IMR-90 (cell line): Measurements from ENCODE around the gene ARHGAP5. TPM values are rescaled to one million over a fixed set of nuclear protein-coding genes. Genes with fewer than 3 reads are reported as not detected.

Experiments
- ATAC-seq: fragments of 200-7000 bp; cut with Tn5 transposase; 2 replicates; pipeline ENCODE4 v1.9.1; 2020; ENCODE audit warnings: low read depth, mild to moderate bottlenecking, moderate library complexity
- BruUV-seq: library from RNA; stranded (reverse); fragments of 400-500 nt; replicated peaks from 2 replicates; lab custom pipeline; 2021; lab: Mats Ljungman, UMichigan
- CTCF ChIA-PET: fragments of 300-600 bp; formaldehyde crosslinking; extraction: SDS; loops from one replicate; lab custom pipeline; 2021; ENCODE audit warnings: antibody characterized with exemption; lab: Yijun Ruan, JAX
- POLR2A ChIA-PET: fragments of 300-600 bp; sonication (Branson Sonifier 250); formaldehyde crosslinking; loops from one replicate; lab custom pipeline; 2022; ENCODE audit warnings: antibody characterized with exemption; ENCODE audit not compliant: unreplicated experiment; lab: Charles Lee
- DNase-seq: peaks from one replicate; pipeline ENCODE4 v3.0.0; 2013
- H2AFZ ChIP-seq: replicated peaks from 2 replicates; pipeline ENCODE3; 2013; ENCODE audit warnings: low read length, mild to moderate bottlenecking; ENCODE audit not compliant: poor library complexity
- H2AK5ac ChIP-seq: 2 replicates; pipeline ENCODE4 v1.6.1; 2013; ENCODE audit warnings: low read depth, low read length, inconsistent platforms
- H2AK9ac ChIP-seq: replicated peaks from 2 replicates; pipeline ENCODE3; 2013; ENCODE audit warnings: mild to moderate bottlenecking, low read depth, low read length, moderate library complexity; ENCODE audit not compliant: poor library complexity
- H2BK120ac ChIP-seq: 2 replicates; pipeline ENCODE4 v1.6.1; 2013; ENCODE audit warnings: low read depth, low read length, inconsistent platforms
- H2BK15ac ChIP-seq: 3 replicates; pipeline ENCODE4 v1.6.1; 2013; ENCODE audit warnings: low read depth, low read length, inconsistent platforms
- H2BK20ac ChIP-seq: 2 replicates; pipeline ENCODE4 v1.6.1; 2013; ENCODE audit warnings: low read depth, mild to moderate bottlenecking, inconsistent platforms, low read length, moderate library complexity
- H2BK5ac ChIP-seq: 2 replicates; pipeline ENCODE4 v1.6.1; 2013; ENCODE audit warnings: mild to moderate bottlenecking, low read depth, low read length, inconsistent platforms; ENCODE audit not compliant: poor library complexity, severe bottlenecking
- H3K14ac ChIP-seq: replicated peaks from 2 replicates; pipeline ENCODE4 v1.6.1; 2013; ENCODE audit warnings: low read depth, low read length, inconsistent platforms
- H3K18ac ChIP-seq: 2 replicates; pipeline ENCODE4 v1.6.1; 2013; ENCODE audit warnings: low read depth, low read length, control low read depth
- H3K23ac ChIP-seq: 2 replicates; pipeline ENCODE4 v1.6.1; 2013; ENCODE audit warnings: low read depth, low read length, inconsistent platforms
- H3K27ac ChIP-seq: 2 replicates; pipeline ENCODE4 v1.5.1; 2013; ENCODE audit warnings: mild to moderate bottlenecking, control low read depth, low read length; ENCODE audit not compliant: insufficient read depth
- H3K27me3 ChIP-seq: 2 replicates; pipeline ENCODE4 v1.6.1; 2013; ENCODE audit warnings: low read length; ENCODE audit not compliant: control insufficient read depth, insufficient read depth
- H3K36me3 ChIP-seq: 2 replicates; pipeline ENCODE4 v1.6.1; 2013; ENCODE audit warnings: low read length, mixed read lengths; ENCODE audit not compliant: control insufficient read depth, insufficient read depth
- H3K4ac ChIP-seq: 2 replicates; pipeline ENCODE4 v1.6.1; 2013; ENCODE audit warnings: low read depth, low read length, inconsistent platforms
- H3K4me1 ChIP-seq: 2 replicates; pipeline ENCODE4 v1.6.1; 2013; ENCODE audit warnings: low read length, mixed read lengths; ENCODE audit not compliant: control insufficient read depth, insufficient read depth
- H3K4me2 ChIP-seq: 2 replicates; pipeline ENCODE4 v1.6.1; 2013; ENCODE audit warnings: low read depth, mild to moderate bottlenecking, control low read depth, low read length, moderate library complexity
- H3K4me3 ChIP-seq: 2 replicates; pipeline ENCODE4 v1.5.1; 2013; ENCODE audit warnings: low read depth, mild to moderate bottlenecking, control low read depth, low read length, moderate library complexity; ENCODE audit not compliant: insufficient read depth
- H3K56ac ChIP-seq: 2 replicates; pipeline ENCODE4 v1.6.1; 2013; ENCODE audit warnings: low read length, inconsistent platforms; ENCODE audit not compliant: insufficient read depth; ENCODE audit errors: extremely low read depth
- H3K79me1 ChIP-seq, 2 experiments: 2 replicates each; pipeline ENCODE4 v1.6.1; 2013; ENCODE audit warnings: low read length in 2 of 2, inconsistent platforms in 1 of 2, low read depth in 1 of 2
- H3K9ac ChIP-seq: 2 replicates; pipeline ENCODE4 v1.6.1; 2013; ENCODE audit warnings: low read depth, low read length, control low read depth
- H3K9me1 ChIP-seq: 2 replicates; pipeline ENCODE4 v1.6.1; 2013; ENCODE audit warnings: low read length, inconsistent platforms; ENCODE audit not compliant: insufficient read depth
- H3K9me3 ChIP-seq: 2 replicates; pipeline ENCODE4 v1.6.1; 2013; ENCODE audit warnings: low read length; ENCODE audit not compliant: control insufficient read depth, insufficient read depth
- H4K20me1 ChIP-seq: 2 replicates; pipeline ENCODE4 v1.6.1; 2013; ENCODE audit warnings: low read length, inconsistent platforms; ENCODE audit not compliant: insufficient read depth
- H4K5ac ChIP-seq: 2 replicates; pipeline ENCODE4 v1.6.1; 2013; ENCODE audit warnings: mild to moderate bottlenecking, low read depth, low read length, control low read depth
- H4K8ac ChIP-seq, 2 experiments: 2 replicates each; pipeline ENCODE4 v1.6.1; 2013; ENCODE audit warnings: low read depth in 2 of 2, low read length in 2 of 2, control low read depth in 1 of 2, inconsistent platforms in 1 of 2
- H4K91ac ChIP-seq: 2 replicates; pipeline ENCODE4 v1.6.1; 2013; ENCODE audit warnings: low read depth, low read length, inconsistent platforms; ENCODE audit not compliant: insufficient read depth
- BHLHE40 ChIP-seq: fragments of 150-350 bp; IDR thresholded peaks from 2 replicates; pipeline ENCODE4 v1.6.1; 2016; ENCODE audit warnings: mild to moderate bottlenecking, low read depth, low read length
- CEBPB ChIP-seq: IDR thresholded peaks from 2 replicates; pipeline ENCODE4 v1.6.1; 2012; ENCODE audit warnings: low read depth, low read length, improper control_type of control experiment
- CHD1 ChIP-seq: IDR thresholded peaks from 2 replicates; pipeline ENCODE4 v1.6.1; 2012; ENCODE audit warnings: low read depth, low read length, improper control_type of control experiment
- ELK1 ChIP-seq: fragments of 150-350 bp; IDR thresholded peaks from 2 replicates; pipeline ENCODE4 v1.6.1; 2016; ENCODE audit warnings: low read depth, mild to moderate bottlenecking, low read length, moderate library complexity, borderline replicate concordance
- FOS ChIP-seq: fragments of 150-350 bp; IDR thresholded peaks from 2 replicates; pipeline ENCODE4 v1.6.1; 2016; ENCODE audit warnings: low read depth, low read length
- MAFK ChIP-seq: IDR thresholded peaks from 2 replicates; pipeline ENCODE4 v1.6.1; 2012; ENCODE audit warnings: low read depth, low read length, improper control_type of control experiment
- MAZ ChIP-seq: IDR thresholded peaks from 2 replicates; pipeline ENCODE4 v1.6.1; 2012; ENCODE audit warnings: low read depth, mild to moderate bottlenecking, low read length, improper control_type of control experiment, moderate library complexity, borderline replicate concordance
- MXI1 ChIP-seq: IDR thresholded peaks from 2 replicates; pipeline ENCODE4 v1.6.1; 2012; ENCODE audit warnings: low read depth, mild to moderate bottlenecking, low read length, moderate library complexity, borderline replicate concordance
- NFE2L2 ChIP-seq: fragments of 150-350 bp; IDR thresholded peaks from 2 replicates; pipeline ENCODE4 v1.6.1; 2016; ENCODE audit warnings: low read depth, mild to moderate bottlenecking, low read length
- POLR2A ChIP-seq: IDR thresholded peaks from 2 replicates; pipeline ENCODE4 v1.6.1; 2012; ENCODE audit warnings: mild to moderate bottlenecking, low read depth, low read length
- RAD21 ChIP-seq: IDR thresholded peaks from 2 replicates; pipeline ENCODE4 v1.6.1; 2012; ENCODE audit warnings: low read length, improper control_type of control experiment
- RFX5 ChIP-seq: IDR thresholded peaks from 2 replicates; pipeline ENCODE4 v1.8.0; 2012; ENCODE audit warnings: low read depth, mild to moderate bottlenecking, low read length, moderate library complexity
- SMC3 ChIP-seq: fragments of 150-350 bp; IDR thresholded peaks from 2 replicates; pipeline ENCODE4 v1.6.1; 2016; ENCODE audit warnings: low read depth, mild to moderate bottlenecking, antibody characterized with exemption, low read length, moderate library complexity
- USF2 ChIP-seq: fragments of 150-350 bp; IDR thresholded peaks from 2 replicates; pipeline ENCODE4 v1.6.1; 2017; ENCODE audit warnings: mild to moderate bottlenecking, antibody characterized with exemption, low read length, low read depth
- whole genome bisulfite sequencing, 2 experiments: methylation state at CpG; one replicate each; pipeline versions ENCODE4 v1.1.5 to v1.1.7; 2013; ENCODE audit warnings: missing lambda C conversion rate in 2 of 2; ENCODE audit not compliant: insufficient read length in 1 of 2; ENCODE audit errors: extremely low coverage in 2 of 2; 5-methylcytosine and 5-hydroxymethylcytosine counted together
- dilution Hi-C: fragments of 300-500 bp; cut with HindIII; formaldehyde crosslinking; loops from one replicate; pipeline ENCODE4 v1.14.3; 2018; ENCODE audit warnings: low sequenced_read_pairs; ENCODE audit not compliant: unreplicated experiment
- in situ Hi-C: fragments of 300-500 bp; cut with MboI; formaldehyde crosslinking; loops from 3 replicates; pipeline ENCODE4 v1.14.3; 2019; ENCODE audit warnings: low sequenced_read_pairs, inconsistent platforms, mixed read lengths
- intact Hi-C: fragments of 100-400 bp; cut with micrococcal nuclease; formaldehyde crosslinking; loops from 2 replicates; pipeline ENCODE4 v1.10.0; 2022
- polyA plus RNA-seq, 3 experiments: library from polyadenylated mRNA; depleted of rRNA; stranded (reverse); fragments of >200 nt; gene quantifications; 2 replicates each; pipeline ENCODE4 v1.2.3, GENCODE V29; 2012; ENCODE audit warnings: low replicate concordance in 1 of 3
- total RNA-seq: library from RNA; depleted of rRNA; stranded (reverse); fragments of >200 nt; gene quantifications from 2 replicates; pipeline ENCODE4 v1.2.3, GENCODE V29; 2012
- TF ChIP-seq, protein P1 (sequence below): conservative IDR thresholded peaks from 2 replicates; pipeline ENCODE4 v1.5.1; 2012; ENCODE audit warnings: mild to moderate bottlenecking, low read depth, low read length, improper control_type of control experiment

The ARHGAP5 gene
- total and polyA plus RNA-seq, 2 of the 4 experiments (the other 2 are of a cell fraction) = 7.4 to 45.3 TPM

- TF ChIP-seq CEBPB (no peak), ELK1 (no peak), MXI1 (no peak), FOS (no peak), NFE2L2 (no peak), CHD1 (no peak), POLR2A (no peak), MAZ (no peak), SMC3 (no peak), BHLHE40 (no peak), RAD21 (no peak), USF2 (no peak), MAFK (no peak), RFX5 (no peak)
- TF ChIP-seq, protein P1, sequence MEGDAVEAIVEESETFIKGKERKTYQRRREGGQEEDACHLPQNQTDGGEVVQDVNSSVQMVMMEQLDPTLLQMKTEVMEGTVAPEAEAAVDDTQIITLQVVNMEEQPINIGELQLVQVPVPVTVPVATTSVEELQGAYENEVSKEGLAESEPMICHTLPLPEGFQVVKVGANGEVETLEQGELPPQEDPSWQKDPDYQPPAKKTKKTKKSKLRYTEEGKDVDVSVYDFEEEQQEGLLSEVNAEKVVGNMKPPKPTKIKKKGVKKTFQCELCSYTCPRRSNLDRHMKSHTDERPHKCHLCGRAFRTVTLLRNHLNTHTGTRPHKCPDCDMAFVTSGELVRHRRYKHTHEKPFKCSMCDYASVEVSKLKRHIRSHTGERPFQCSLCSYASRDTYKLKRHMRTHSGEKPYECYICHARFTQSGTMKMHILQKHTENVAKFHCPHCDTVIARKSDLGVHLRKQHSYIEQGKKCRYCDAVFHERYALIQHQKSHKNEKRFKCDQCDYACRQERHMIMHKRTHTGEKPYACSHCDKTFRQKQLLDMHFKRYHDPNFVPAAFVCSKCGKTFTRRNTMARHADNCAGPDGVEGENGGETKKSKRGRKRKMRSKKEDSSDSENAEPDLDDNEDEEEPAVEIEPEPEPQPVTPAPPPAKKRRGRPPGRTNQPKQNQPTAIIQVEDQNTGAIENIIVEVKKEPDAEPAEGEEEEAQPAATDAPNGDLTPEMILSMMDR = no peak
- no TSS peak for BruUV-seq
- in situ Hi-C loops (no loop called here), dilution Hi-C loops (no loop called here), intact Hi-C loops (no loop called here)
- Histone ChIP-seq H3K4me3 (no peak overlapping the region), H2BK5ac (no peak overlapping the region), H4K8ac (no peak overlapping the region), H4K5ac (no peak overlapping the region), H3K4me1 (no peaks in the 10 kb centered on the region), H4K91ac (no peak overlapping the region), H3K4ac (no peak overlapping the region), H4K20me1 (no peaks in the 10 kb centered on the region), H3K79me1 (no peaks in the 10 kb centered on the region), H3K18ac (no peak overlapping the region), H3K14ac (no peak overlapping the region), H3K4me2 (no peak overlapping the region), H2AK9ac (no peak overlapping the region), H2BK20ac (no peak overlapping the region), H2BK15ac (no peak overlapping the region), H3K27me3 (peaks cover 2% of the 10 kb centered on the region; the same call in 1 of the 2 replicates), H2AK5ac (no peak overlapping the region), H3K56ac (no peak overlapping the region), H2AFZ (no peak overlapping the region), H3K27ac (no peak overlapping the region), H3K9ac (no peak overlapping the region), H3K36me3 (no peaks in the 10 kb centered on the region), H3K9me1 (no peaks in the 10 kb centered on the region), H3K23ac (no peak overlapping the region), H3K9me3 (no peaks in the 10 kb centered on the region), H2BK120ac (no peak overlapping the region)
- DNase-seq (no peak), ATAC-seq (no peak)
- CTCF ChIA-PET = no interaction called here
- WGBS, 2 experiments = no CpG with 5 or more reads among the region's 3 CpGs
- POLR2A ChIA-PET = no interaction called here
Observed at GRCh38 chr14:32190673-32191072, 113.6 kb downstream of the ARHGAP5 start.
